ENCODE measurements around the gene LSM3. TPM values are rescaled to one million over a fixed set of nuclear protein-coding genes. Genes with fewer than 3 reads are reported as not detected.
A peak's percentile ranks its signal among the peaks of the same experiment; 100 is the strongest.

The LSM3 gene
- total and polyA plus RNA-seq, 9 of the 15 experiments (the other 6 are each of a cell fraction or from before 2014, with no cell fraction given), result 33.8 to 203 (median 61.2) TPM

- TF ChIP-seq, protein P1, sequence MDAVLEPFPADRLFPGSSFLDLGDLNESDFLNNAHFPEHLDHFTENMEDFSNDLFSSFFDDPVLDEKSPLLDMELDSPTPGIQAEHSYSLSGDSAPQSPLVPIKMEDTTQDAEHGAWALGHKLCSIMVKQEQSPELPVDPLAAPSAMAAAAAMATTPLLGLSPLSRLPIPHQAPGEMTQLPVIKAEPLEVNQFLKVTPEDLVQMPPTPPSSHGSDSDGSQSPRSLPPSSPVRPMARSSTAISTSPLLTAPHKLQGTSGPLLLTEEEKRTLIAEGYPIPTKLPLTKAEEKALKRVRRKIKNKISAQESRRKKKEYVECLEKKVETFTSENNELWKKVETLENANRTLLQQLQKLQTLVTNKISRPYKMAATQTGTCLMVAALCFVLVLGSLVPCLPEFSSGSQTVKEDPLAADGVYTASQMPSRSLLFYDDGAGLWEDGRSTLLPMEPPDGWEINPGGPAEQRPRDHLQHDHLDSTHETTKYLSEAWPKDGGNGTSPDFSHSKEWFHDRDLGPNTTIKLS (IDR thresholded peaks at IDR 0.05; ENCODE audit: borderline replicate concordance, low read depth), result peak; percentile 98
- no peak for TF ChIP-seq SIRT6 (IDR thresholded peaks at IDR 0.05; ENCODE audit: low read depth, low read length)
- no peak for TF ChIP-seq ZNF449 (CRISPR knock-in tag; IDR thresholded peaks at IDR 0.05)
- no peak for TF ChIP-seq ZBTB8A (IDR thresholded peaks at IDR 0.05; ENCODE audit: partially characterized antibody)
- peak; percentile 48; the same call in 1 of the 2 replicates for TF ChIP-seq BRD4 (IDR thresholded peaks at IDR 0.05)
- no peak for TF ChIP-seq NUFIP1 (IDR thresholded peaks at IDR 0.05; ENCODE audit: partially characterized antibody)
- TF ChIP-seq ZNF165 (CRISPR knock-in tag; IDR thresholded peaks at IDR 0.05; ENCODE audit: borderline replicate concordance), result peak; percentile 57; the same call in 1 of the 2 replicates
- 0 out of 2 replicates have a peak, but pooled peaks have one; percentile 29 for TF ChIP-seq TOE1 (IDR thresholded peaks at IDR 0.05; ENCODE audit: borderline replicate concordance)
- peak; percentile 89; the same call in 1 of the 2 replicates for TF ChIP-seq TOE1 (CRISPR knock-in tag; IDR thresholded peaks at IDR 0.05; ENCODE audit: borderline replicate concordance, low read depth)
- no peak for TF ChIP-seq KLF16 (IDR thresholded peaks at IDR 0.05)
- TF ChIP-seq ARNT (IDR thresholded peaks at IDR 0.05), result peak in 1 of 2 experiments; percentile 25; a peak in 1 of 4 replicates
- peak; percentile 10 to 53; a peak in 2 of 4 replicates for TF ChIP-seq MLLT1 (IDR thresholded peaks at IDR 0.05)
- no peak for TF ChIP-seq SMC3 (conservative IDR thresholded peaks at IDR 0.05; ENCODE audit: insufficient read depth, low read depth, low read length)
- peak; percentile 66 for TF ChIP-seq ZNF511 (CRISPR knock-in tag; IDR thresholded peaks at IDR 0.05)
- peak; percentile 84 for TF ChIP-seq ZNF583 (CRISPR knock-in tag; IDR thresholded peaks at IDR 0.05)
- peak; percentile 71; the same call in 1 of the 2 replicates for TF ChIP-seq NR1H2 (CRISPR knock-in tag; IDR thresholded peaks at IDR 0.05)
- TF ChIP-seq XRCC3 (IDR thresholded peaks at IDR 0.05), result no peak
- TF ChIP-seq ZNF395 (CRISPR knock-in tag; IDR thresholded peaks at IDR 0.05), result no peak; the same call in 1 of the 2 replicates
- no peak; the same call in 1 of the 2 replicates for TF ChIP-seq DPF2 (IDR thresholded peaks at IDR 0.05)
- no peak for TF ChIP-seq ZNF253 (CRISPR knock-in tag; conservative IDR thresholded peaks at IDR 0.05)
- no peak for TF ChIP-seq NFE2L1 (tag; IDR thresholded peaks at IDR 0.05; ENCODE audit: borderline replicate concordance, low read depth)
- no peak for TF ChIP-seq CBFB (CRISPR knock-in tag; IDR thresholded peaks at IDR 0.05)
Observed at GRCh38 chr3:14178247-14179113, at the start of gene LSM3, which contains the start of gene XPC (continued).

All from K562 (cell line).